Dendritic cell treated with granulocyte-macrophage colony-stimulating factor and Interleukin-4, amounts not matched to agents 40 ng/mL and 50 ng/mL, for 4 days (primary cell): ENCODE results near the gene OTOA.
"Not testable (repeated sequence)": the region's sequence is repeated elsewhere in the genome, so short reads cannot be mapped to it uniquely, and the experiment has no call there.

Source experiments
- H3K27ac Mint-ChIP-seq: one replicate; pipeline ENCODE4 v1.8.0; 2022; ENCODE audit warnings: mild to moderate bottlenecking, mixed read lengths
- H3K27me3 Mint-ChIP-seq: one replicate; pipeline ENCODE4 v1.8.0; 2022; ENCODE audit warnings: mild to moderate bottlenecking, mixed read lengths
- H3K36me3 Mint-ChIP-seq: one replicate; pipeline ENCODE4 v1.8.0; 2022; ENCODE audit warnings: low read depth, mixed read lengths
- H3K4me1 Mint-ChIP-seq: one replicate; pipeline ENCODE4 v1.8.0; 2022; ENCODE audit warnings: low read depth, mixed read lengths
- H3K4me3 Mint-ChIP-seq: one replicate; pipeline ENCODE4 v1.8.0; 2022; ENCODE audit warnings: mild to moderate bottlenecking, moderate library complexity, mixed read lengths
- H3K9me3 Mint-ChIP-seq: one replicate; pipeline ENCODE4 v1.8.0; 2022; ENCODE audit warnings: mixed read lengths
- intact Hi-C: fragments of 100-400 bp; cut with micrococcal nuclease; formaldehyde crosslinking; loops from one replicate; pipeline ENCODE4 v1.15.0; 2022

OTOA gene

GRCh38 chr16:21667575-21667974, 3.8 kb downstream of the OTOA start:
- Mint-ChIP-seq H3K36me3 (no peaks in the 10 kb centered on the region), H3K4me1 (peaks cover 14% of the 10 kb centered on the region), H3K4me3 (no peak overlapping the region)

GRCh38 chr16:21673469-21673868, 9.7 kb downstream of the OTOA start:
- H3K4me3 Mint-ChIP-seq, result no peak overlapping the region
- intact Hi-C loops, result no loop called here
- H3K9me3 Mint-ChIP-seq, result peaks cover 7% of the 10 kb centered on the region
- H3K4me1 Mint-ChIP-seq, result peaks cover 5% of the 10 kb centered on the region
- no peaks in the 10 kb centered on the region for H3K36me3 Mint-ChIP-seq
- H3K27ac Mint-ChIP-seq, result no peak overlapping the region
- H3K27me3 Mint-ChIP-seq, result peaks cover 3% of the 10 kb centered on the region

More at GRCh38 chr16:21667575-21667974, 3.8 kb downstream of the OTOA start:
- intact Hi-C loops, result no loop called here
- Mint-ChIP-seq H3K27me3 (peaks cover 14% of the 10 kb centered on the region), H3K9me3 (no peaks in the 10 kb centered on the region), H3K27ac (no peak overlapping the region)

- H3K4me1 Mint-ChIP-seq, H3K36me3 Mint-ChIP-seq, intact Hi-C loops, H3K27ac Mint-ChIP-seq, H3K9me3 Mint-ChIP-seq, H3K27me3 Mint-ChIP-seq, H3K4me3 Mint-ChIP-seq: not testable (repeated sequence)
Observed at GRCh38 chr16:21674456-21674855, 10.7 kb downstream of the OTOA start.

- H3K36me3 Mint-ChIP-seq, H3K27ac Mint-ChIP-seq, intact Hi-C loops, H3K4me3 Mint-ChIP-seq, H3K4me1 Mint-ChIP-seq, H3K9me3 Mint-ChIP-seq: not testable (repeated sequence)
- H3K27me3 Mint-ChIP-seq, result peaks cover 13% of the 10 kb centered on the region
Observed at GRCh38 chr16:21680714-21681113, 16.9 kb downstream of the OTOA start.

GRCh38 chr16:21683184-21683583, 19.4 kb downstream of the OTOA start:
- intact Hi-C loops, result no loop called here
- H3K4me1 Mint-ChIP-seq, result no peaks in the 10 kb centered on the region
- peaks cover 19% of the 10 kb centered on the region for H3K27me3 Mint-ChIP-seq

GRCh38 chr16:21684199-21684598, 20.4 kb downstream of the OTOA start:
- no peaks in the 10 kb centered on the region for H3K9me3 Mint-ChIP-seq
- peaks cover 23% of the 10 kb centered on the region for H3K27me3 Mint-ChIP-seq
- intact Hi-C loops, result no loop called here
- H3K4me1 Mint-ChIP-seq, result no peaks in the 10 kb centered on the region
- no peak overlapping the region for H3K27ac Mint-ChIP-seq
- H3K4me3 Mint-ChIP-seq, result no peak overlapping the region
- H3K36me3 Mint-ChIP-seq, result no peaks in the 10 kb centered on the region

More at GRCh38 chr16:21683184-21683583, 19.4 kb downstream of the OTOA start:
- Mint-ChIP-seq H3K27ac (no peak overlapping the region), H3K36me3 (no peaks in the 10 kb centered on the region), H3K9me3 (no peaks in the 10 kb centered on the region), H3K4me3 (no peak overlapping the region)

GRCh38 chr16:21685034-21685455, 21.3 kb downstream of the OTOA start:
- Mint-ChIP-seq H3K4me1 (no peaks in the 10 kb centered on the region), H3K9me3 (no peaks in the 10 kb centered on the region), H3K36me3 (no peaks in the 10 kb centered on the region), H3K27me3 (peaks cover 23% of the 10 kb centered on the region), H3K27ac (no peak overlapping the region), H3K4me3 (no peak overlapping the region)
- intact Hi-C loops, result no loop called here

GRCh38 chr16:21689107-21689506, 25.3 kb downstream of the OTOA start:
- intact Hi-C loops, result no loop called here
- no peak overlapping the region for H3K27ac Mint-ChIP-seq
- H3K4me3 Mint-ChIP-seq, result no peak overlapping the region

GRCh38 chr16:21690967-21691366, 27.2 kb downstream of the OTOA start:
- intact Hi-C loops, H3K9me3 Mint-ChIP-seq, H3K4me3 Mint-ChIP-seq, H3K27ac Mint-ChIP-seq, H3K36me3 Mint-ChIP-seq, H3K4me1 Mint-ChIP-seq: not testable (repeated sequence)
- peaks cover 17% of the 10 kb centered on the region for H3K27me3 Mint-ChIP-seq

More at GRCh38 chr16:21689107-21689506, 25.3 kb downstream of the OTOA start:
- H3K4me1 Mint-ChIP-seq, result no peaks in the 10 kb centered on the region
- H3K9me3 Mint-ChIP-seq, result no peaks in the 10 kb centered on the region
- H3K36me3 Mint-ChIP-seq, result no peaks in the 10 kb centered on the region
- peaks cover 17% of the 10 kb centered on the region for H3K27me3 Mint-ChIP-seq

GRCh38 chr16:21694609-21695008, 30.8 kb downstream of the OTOA start:
- H3K36me3 Mint-ChIP-seq, result no peaks in the 10 kb centered on the region
- no peaks in the 10 kb centered on the region for H3K9me3 Mint-ChIP-seq
- intact Hi-C loops, result no loop called here
- H3K27me3 Mint-ChIP-seq, result peaks cover 4% of the 10 kb centered on the region
- H3K27ac Mint-ChIP-seq, result no peak overlapping the region
- H3K4me1 Mint-ChIP-seq, result peaks cover 5% of the 10 kb centered on the region
- no peak overlapping the region for H3K4me3 Mint-ChIP-seq

- intact Hi-C loops, result no loop called here
- Mint-ChIP-seq H3K36me3 (no peaks in the 10 kb centered on the region), H3K4me1 (peaks cover 5% of the 10 kb centered on the region), H3K9me3 (no peaks in the 10 kb centered on the region), H3K4me3 (no peak overlapping the region), H3K27me3 (peaks cover 3% of the 10 kb centered on the region), H3K27ac (no peak overlapping the region)
Observed at GRCh38 chr16:21697032-21697431, 33.3 kb downstream of the OTOA start.

GRCh38 chr16:21698169-21699032, 34.6 kb downstream of the OTOA start:
- Mint-ChIP-seq H3K4me3 (no peak overlapping the region), H3K27ac (no peak overlapping the region), H3K4me1 (peaks cover 10% of the 10 kb centered on the region), H3K27me3 (no peaks in the 10 kb centered on the region), H3K9me3 (no peaks in the 10 kb centered on the region), H3K36me3 (no peaks in the 10 kb centered on the region)
- intact Hi-C loops, result no loop called here

GRCh38 chr16:21701271-21701670, 37.5 kb downstream of the OTOA start:
- no peak overlapping the region for H3K27ac Mint-ChIP-seq
- H3K27me3 Mint-ChIP-seq, result no peaks in the 10 kb centered on the region
- no peak overlapping the region for H3K4me3 Mint-ChIP-seq
- intact Hi-C loops, result no loop called here
- no peaks in the 10 kb centered on the region for H3K9me3 Mint-ChIP-seq
- peaks cover 19% of the 10 kb centered on the region for H3K4me1 Mint-ChIP-seq
- H3K36me3 Mint-ChIP-seq, result no peaks in the 10 kb centered on the region

GRCh38 chr16:21702276-21702675, 38.5 kb downstream of the OTOA start:
- intact Hi-C loops, result no loop called here
- H3K36me3 Mint-ChIP-seq, result no peaks in the 10 kb centered on the region
- no peak overlapping the region for H3K4me3 Mint-ChIP-seq
- no peaks in the 10 kb centered on the region for H3K9me3 Mint-ChIP-seq
- peaks cover 19% of the 10 kb centered on the region for H3K4me1 Mint-ChIP-seq
- H3K27ac Mint-ChIP-seq, result no peak overlapping the region
- H3K27me3 Mint-ChIP-seq, result no peaks in the 10 kb centered on the region

- intact Hi-C loops, result no loop called here
- Mint-ChIP-seq H3K4me3 (no peak overlapping the region), H3K27ac (no peak overlapping the region), H3K27me3 (no peaks in the 10 kb centered on the region), H3K9me3 (no peaks in the 10 kb centered on the region), H3K4me1 (peaks cover 19% of the 10 kb centered on the region), H3K36me3 (no peaks in the 10 kb centered on the region)
Observed at GRCh38 chr16:21703156-21703555, 39.4 kb downstream of the OTOA start.
